BLaER1 treated with 17β-estradiol and CSF1 and Interleukin-3, amounts not matched to agents 10 nM and 100 nM (cell line): Measurements from ENCODE around the gene KCNJ15.

Source experiments
- H3K27ac ChIP-seq, 11 experiments: shearing (Covaris generic); formaldehyde crosslinking; 2 replicates each; pipeline ENCODE4 v1.8.1; 2022
- H3K27me3 ChIP-seq, 11 experiments: shearing (Covaris generic); formaldehyde crosslinking; 2 replicates each; pipeline ENCODE4 v1.8.1; 2022
- H3K36me3 ChIP-seq, 11 experiments: shearing (Covaris generic); formaldehyde crosslinking; 2 replicates each; pipeline ENCODE4 v1.8.1; 2022
- H3K4me1 ChIP-seq, 10 experiments: shearing (Covaris generic); formaldehyde crosslinking; 2 replicates each; pipeline ENCODE4 v1.8.1; 2022
- H3K4me2 ChIP-seq, 11 experiments: shearing (Covaris generic); formaldehyde crosslinking; 2 replicates each; pipeline ENCODE4 v1.8.1; 2022
- H3K4me3 ChIP-seq, 10 experiments: shearing (Covaris generic); formaldehyde crosslinking; 2 replicates each; pipeline ENCODE4 v1.8.1; 2022
- H3K9ac ChIP-seq, 11 experiments: shearing (Covaris generic); formaldehyde crosslinking; 2 replicates each; pipeline ENCODE4 v1.8.1; 2022
- H3K9me3 ChIP-seq, 11 experiments: shearing (Covaris generic); formaldehyde crosslinking; replicated peaks in 1 of 11; 2 replicates each; pipeline ENCODE4 v1.8.1; 2022
- H4K20me1 ChIP-seq, 11 experiments: shearing (Covaris generic); formaldehyde crosslinking; 2 replicates each; pipeline ENCODE4 v1.8.1; 2022
- Cebpa-rat ChIP-seq, 11 experiments: shearing (Covaris generic); IDR thresholded peaks; 2 replicates each; pipeline ENCODE4 v1.8.1; 2022

Gene KCNJ15

DNA sequence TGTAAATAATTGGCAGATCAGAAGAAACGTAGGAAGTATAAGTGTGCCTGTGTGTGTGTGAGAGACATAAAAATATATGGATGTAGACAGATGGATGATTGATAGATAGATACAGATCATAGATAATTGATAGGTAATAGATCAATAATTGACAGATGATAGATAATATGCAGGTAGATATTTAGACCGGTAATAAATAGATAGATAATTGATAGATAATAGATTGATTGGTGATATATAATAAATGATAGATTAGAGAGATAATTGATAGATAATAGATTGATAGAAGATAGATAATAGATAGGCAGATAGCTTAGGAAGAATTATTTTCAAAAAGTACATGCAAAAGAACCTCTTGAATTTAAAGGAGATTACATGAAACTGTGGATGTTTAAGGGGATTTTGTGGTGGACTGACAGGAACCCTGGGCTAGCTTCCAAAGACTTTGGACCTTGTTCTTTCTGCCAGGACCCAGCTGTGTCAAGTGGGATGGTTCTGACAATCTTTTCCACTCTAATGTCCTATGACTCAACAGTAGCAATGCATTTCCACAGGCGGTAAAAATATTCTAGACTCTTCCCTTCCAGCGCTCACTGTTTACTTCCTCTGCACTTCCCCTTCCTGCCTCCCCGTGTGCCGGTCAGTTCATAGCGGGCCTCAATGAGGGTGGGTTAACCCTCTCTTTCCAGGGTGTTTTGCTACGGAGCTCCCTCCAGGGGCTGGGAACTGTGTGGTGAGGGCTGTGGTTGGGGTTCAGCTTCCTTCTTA is 39.4 kb downstream of the KCNJ15 start:
- Histone ChIP-seq H3K4me3 (0 out of 20 replicates have a peak overlapping the region, but pooled peaks of 2 of the 10 experiments have one; percentile 0 to 16), H3K4me2 (peak overlapping the region; percentile 52 to 83 (median 70)), H3K27me3 (peaks cover 0 to 65% (median 0%) of the 10 kb centered on the region in 11 experiments; a peak in 8 of 22 replicates), H3K9ac (peak overlapping the region in 2 of 11 experiments; percentile 12 to 33; a peak in 3 of 22 replicates), H3K36me3 (no peaks in the 10 kb centered on the region), H3K27ac (peak overlapping the region in 5 of 11 experiments; percentile 14 to 65 (median 61); a peak in 10 of 22 replicates), H4K20me1 (no peaks in the 10 kb centered on the region; a peak in 1 of 22 replicates), H3K9me3 (peaks cover 0 to 6% (median 0%) of the 10 kb centered on the region in 11 experiments; a peak in 1 of 22 replicates), H3K4me1 (peaks cover 45 to 74% (median 70%) of the 10 kb centered on the region in 10 experiments)
- no peak for TF ChIP-seq Cebpa-rat (IDR thresholded peaks at IDR 0.05)

DNA sequence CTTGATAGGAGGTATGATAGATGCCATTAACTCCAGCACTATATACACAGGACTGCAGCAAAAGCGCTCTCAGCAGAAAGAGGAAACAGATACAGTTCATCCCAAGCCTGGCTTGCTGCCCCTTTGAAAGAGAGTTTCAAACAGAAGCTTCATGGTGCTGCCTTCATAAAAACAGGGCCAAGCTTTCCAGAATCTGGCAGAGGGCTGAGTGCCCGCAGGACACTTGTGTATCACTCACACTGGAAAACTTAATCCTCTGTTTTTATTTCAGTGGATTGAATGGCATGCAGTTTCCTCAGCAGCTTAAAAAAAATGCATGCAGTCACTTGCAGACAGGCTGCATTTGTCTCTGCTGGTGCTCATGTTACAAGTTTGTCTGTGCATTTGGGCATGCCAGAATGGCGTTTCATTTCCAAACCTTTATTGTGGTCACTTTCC is 40.4 kb downstream of the KCNJ15 start:
- Histone ChIP-seq H3K9ac (peak overlapping the region in 1 of 11 experiments; percentile 12; a peak in 2 of 22 replicates), H3K4me1 (peaks cover 47 to 83% (median 71%) of the 10 kb centered on the region in 10 experiments), H3K27ac (peak overlapping the region in 4 of 11 experiments; percentile 51 to 65 (median 62); a peak in 6 of 22 replicates), H3K9me3 (peaks cover 0 to 6% (median 0%) of the 10 kb centered on the region in 11 experiments; a peak in 1 of 22 replicates), H3K36me3 (no peaks in the 10 kb centered on the region), H3K4me2 (peak overlapping the region; percentile 52 to 83 (median 70)), H3K4me3 (no peak overlapping the region), H4K20me1 (no peaks in the 10 kb centered on the region; a peak in 1 of 22 replicates), H3K27me3 (peaks cover 0 to 61% (median 0%) of the 10 kb centered on the region in 11 experiments; a peak in 6 of 22 replicates)
- TF ChIP-seq Cebpa-rat (IDR thresholded peaks at IDR 0.05): no peak

DNA sequence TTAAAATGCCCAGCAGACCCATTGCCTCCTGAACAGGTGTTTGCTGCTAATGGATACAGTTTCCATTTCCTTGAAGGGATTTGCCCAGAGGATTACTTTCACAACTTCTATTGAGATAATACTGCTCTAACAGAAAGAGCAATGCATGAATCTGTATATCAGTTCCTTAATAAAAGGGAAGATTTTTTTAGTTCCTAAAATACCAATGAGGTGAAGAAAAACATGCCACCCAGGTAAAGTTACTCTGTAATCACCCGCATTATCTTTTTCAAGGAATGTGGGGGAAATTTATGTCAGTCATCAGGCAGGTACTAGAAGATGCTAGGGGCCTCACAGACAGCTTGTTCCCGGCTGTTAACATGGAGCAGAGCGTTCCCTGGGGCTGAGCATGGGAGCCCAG is 41.1 kb downstream of the KCNJ15 start:
- Histone ChIP-seq H3K9ac (no peak overlapping the region), H3K27ac (no peak overlapping the region), H3K36me3 (no peaks in the 10 kb centered on the region), H3K4me3 (no peak overlapping the region), H3K27me3 (peaks cover 0 to 55% (median 0%) of the 10 kb centered on the region in 11 experiments; a peak in 6 of 22 replicates), H4K20me1 (no peaks in the 10 kb centered on the region; a peak in 1 of 22 replicates), H3K9me3 (peaks cover 0 to 6% (median 0%) of the 10 kb centered on the region in 11 experiments; a peak in 1 of 22 replicates), H3K4me1 (peaks cover 45 to 83% (median 69%) of the 10 kb centered on the region in 10 experiments), H3K4me2 (peak overlapping the region in 6 of 11 experiments; percentile 67 to 83 (median 73); a peak in 10 of 22 replicates)
- TF ChIP-seq Cebpa-rat (IDR thresholded peaks at IDR 0.05): no peak

DNA sequence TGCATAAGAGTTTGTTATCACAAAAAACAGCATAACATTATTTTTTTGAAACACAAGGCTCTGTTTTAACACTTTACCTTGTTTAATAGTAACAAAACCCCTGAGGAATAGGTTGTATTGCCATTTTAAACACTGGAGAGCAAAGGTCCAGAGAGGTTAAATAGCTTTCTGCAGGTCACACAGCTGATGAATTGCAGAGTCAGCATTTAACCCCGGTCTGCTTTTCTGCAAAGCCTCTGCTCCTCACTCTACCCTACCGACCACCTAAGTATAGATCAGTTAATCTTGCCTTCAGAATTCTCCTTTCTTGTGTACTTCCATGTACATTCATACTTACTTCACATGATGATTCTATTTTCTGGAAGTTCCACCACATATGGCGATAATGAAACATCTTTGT is 42.0 kb downstream of the KCNJ15 start:
- Histone ChIP-seq H3K4me1 (peaks cover 37 to 74% (median 61%) of the 10 kb centered on the region in 10 experiments), H3K9ac (no peak overlapping the region), H3K27me3 (peaks cover 0 to 46% (median 0%) of the 10 kb centered on the region in 11 experiments; a peak in 6 of 22 replicates), H3K27ac (no peak overlapping the region), H3K9me3 (no peaks in the 10 kb centered on the region), H4K20me1 (no peaks in the 10 kb centered on the region; a peak in 1 of 22 replicates), H3K4me2 (peak overlapping the region in 1 of 11 experiments; percentile 61; a peak in 1 of 22 replicates), H3K4me3 (no peak overlapping the region), H3K36me3 (no peaks in the 10 kb centered on the region)
- no peak for TF ChIP-seq Cebpa-rat (IDR thresholded peaks at IDR 0.05)

DNA sequence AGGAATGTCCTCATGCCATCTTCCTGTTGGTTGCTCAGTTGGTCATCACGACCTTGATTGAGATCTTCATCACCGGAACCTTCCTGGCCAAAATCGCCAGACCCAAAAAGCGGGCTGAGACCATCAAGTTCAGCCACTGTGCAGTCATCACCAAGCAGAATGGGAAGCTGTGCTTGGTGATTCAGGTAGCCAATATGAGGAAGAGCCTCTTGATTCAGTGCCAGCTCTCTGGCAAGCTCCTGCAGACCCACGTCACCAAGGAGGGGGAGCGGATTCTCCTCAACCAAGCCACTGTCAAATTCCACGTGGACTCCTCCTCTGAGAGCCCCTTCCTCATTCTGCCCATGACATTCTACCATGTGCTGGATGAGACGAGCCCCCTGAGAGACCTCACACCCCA is 42.9 kb downstream of the KCNJ15 start:
- H3K9ac ChIP-seq: peak overlapping the region in 3 of 11 experiments; percentile 12 to 34 (median 30); a peak in 2 of 22 replicates
- H3K36me3 ChIP-seq: no peaks in the 10 kb centered on the region
- peaks cover 0 to 37% (median 0%) of the 10 kb centered on the region in 11 experiments; a peak in 6 of 22 replicates for H3K27me3 ChIP-seq
- H3K4me2 ChIP-seq: peak overlapping the region; percentile 34 to 80 (median 61)
- H3K4me1 ChIP-seq: peaks cover 30 to 65% (median 52%) of the 10 kb centered on the region in 10 experiments
- no peak for TF ChIP-seq Cebpa-rat (IDR thresholded peaks at IDR 0.05)
- no peak overlapping the region for H3K4me3 ChIP-seq
- H3K27ac ChIP-seq: peak overlapping the region in 3 of 11 experiments; percentile 19 to 60 (median 31); a peak in 3 of 22 replicates
- no peaks in the 10 kb centered on the region; a peak in 1 of 22 replicates for H3K9me3 ChIP-seq
- no peaks in the 10 kb centered on the region; a peak in 1 of 22 replicates for H4K20me1 ChIP-seq

DNA sequence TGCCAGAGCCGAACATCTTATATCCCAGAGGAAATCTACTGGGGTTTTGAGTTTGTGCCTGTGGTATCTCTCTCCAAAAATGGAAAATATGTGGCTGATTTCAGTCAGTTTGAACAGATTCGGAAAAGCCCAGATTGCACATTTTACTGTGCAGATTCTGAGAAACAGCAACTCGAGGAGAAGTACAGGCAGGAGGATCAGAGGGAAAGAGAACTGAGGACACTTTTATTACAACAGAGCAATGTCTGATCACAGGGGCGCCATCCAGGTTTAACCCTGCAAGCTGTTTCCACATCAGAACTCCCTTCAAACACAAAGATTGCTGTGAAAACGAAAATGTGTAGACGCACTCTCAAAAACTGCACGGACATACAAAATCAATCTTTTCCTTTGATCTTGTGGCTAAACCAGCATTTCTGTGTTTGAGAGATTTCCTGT is 43.4 kb downstream of the KCNJ15 start:
- peak in 1 of 11 experiments; percentile 55; a peak in 1 of 22 replicates for TF ChIP-seq Cebpa-rat (IDR thresholded peaks at IDR 0.05)
- Histone ChIP-seq H3K4me1 (peaks cover 30 to 60% (median 50%) of the 10 kb centered on the region in 10 experiments), H4K20me1 (no peaks in the 10 kb centered on the region; a peak in 1 of 22 replicates), H3K9me3 (no peaks in the 10 kb centered on the region; a peak in 1 of 22 replicates), H3K36me3 (no peaks in the 10 kb centered on the region), H3K4me3 (no peak overlapping the region), H3K4me2 (peak overlapping the region; percentile 34 to 80 (median 61)), H3K27me3 (peaks cover 0 to 34% (median 0%) of the 10 kb centered on the region in 11 experiments; a peak in 6 of 22 replicates), H3K27ac (peak overlapping the region in 3 of 11 experiments; percentile 19 to 60 (median 31); a peak in 4 of 22 replicates), H3K9ac (peak overlapping the region in 3 of 11 experiments; percentile 12 to 34 (median 30); a peak in 3 of 22 replicates)

DNA sequence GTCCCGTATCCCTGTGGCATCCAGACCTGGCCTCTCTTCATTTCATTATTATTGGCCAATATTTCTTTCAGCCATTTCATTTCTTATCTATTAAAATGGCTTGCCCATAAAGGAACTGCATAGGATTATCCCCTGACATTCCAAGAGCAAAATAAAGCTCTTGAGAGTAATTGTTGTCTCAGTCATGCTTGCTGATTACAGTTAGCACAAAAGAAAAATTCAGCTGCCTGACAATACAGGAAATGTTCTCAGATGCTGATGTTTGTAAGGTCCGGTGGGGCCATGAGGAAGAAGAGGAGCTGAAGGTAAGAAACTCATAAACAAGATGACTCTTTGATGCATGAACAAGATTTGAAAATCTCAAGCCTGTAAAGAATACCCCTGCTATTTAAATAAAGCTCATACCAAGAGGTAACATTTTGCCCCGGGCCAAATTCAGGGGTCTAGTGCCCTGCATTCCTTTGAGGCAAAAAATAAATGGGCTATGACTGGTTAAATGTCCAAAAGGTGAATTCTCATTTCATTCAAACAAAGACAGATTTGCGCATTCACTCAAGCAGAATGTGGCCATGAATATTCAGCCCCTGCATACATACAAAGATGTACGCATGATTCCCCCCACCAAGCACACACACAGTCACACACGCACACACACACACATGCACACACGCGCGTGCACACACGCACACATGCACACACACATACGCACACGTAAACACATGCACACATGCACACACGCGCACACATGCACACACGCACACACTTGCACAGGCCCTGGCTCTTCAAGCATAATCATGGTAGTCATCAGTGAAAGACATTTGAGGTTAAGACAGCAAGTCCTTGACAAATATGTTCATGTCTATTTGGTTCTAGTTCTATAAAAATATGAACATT is 44.8 kb downstream of the KCNJ15 start:
- no peak overlapping the region for H3K4me3 ChIP-seq
- TF ChIP-seq Cebpa-rat (IDR thresholded peaks at IDR 0.05): no peak

DNA sequence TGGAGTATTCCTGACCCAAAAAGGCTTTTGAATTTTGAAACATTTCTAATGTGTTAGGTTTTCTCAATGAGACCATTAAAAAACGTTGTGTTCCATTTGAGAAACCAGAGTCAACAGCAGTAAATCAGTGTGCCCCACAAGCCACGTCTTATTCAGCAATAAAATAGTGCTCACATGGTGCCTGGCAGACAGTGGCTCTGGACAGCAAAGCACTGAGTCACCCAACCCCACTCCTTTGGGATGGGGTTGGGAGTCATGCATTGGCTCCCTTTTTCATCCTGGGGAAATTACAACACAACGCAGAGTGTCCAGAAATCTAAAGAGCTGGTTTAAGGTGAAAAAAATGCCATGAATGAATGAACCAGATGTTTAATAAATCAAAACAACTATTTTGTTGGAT is 46.5 kb downstream of the KCNJ15 start:
- no peak overlapping the region for H3K27ac ChIP-seq

More for the DNA sequence above, 44.8 kb downstream of the KCNJ15 start:
- peaks cover 0 to 30% (median 0%) of the 10 kb centered on the region in 11 experiments; a peak in 6 of 22 replicates for H3K27me3 ChIP-seq
- H3K36me3 ChIP-seq: no peaks in the 10 kb centered on the region
- H3K4me2 ChIP-seq: peak overlapping the region in 8 of 11 experiments; percentile 21 to 80 (median 64); a peak in 16 of 22 replicates
- H3K4me1 ChIP-seq: peaks cover 22 to 56% (median 48%) of the 10 kb centered on the region in 10 experiments
- peak overlapping the region in 2 of 11 experiments; percentile 7 to 25; a peak in 2 of 22 replicates for H3K27ac ChIP-seq
- H3K9ac ChIP-seq: no peak overlapping the region
- H4K20me1 ChIP-seq: no peaks in the 10 kb centered on the region; a peak in 1 of 22 replicates
- no peaks in the 10 kb centered on the region; a peak in 1 of 22 replicates for H3K9me3 ChIP-seq

More for the DNA sequence above, 46.5 kb downstream of the KCNJ15 start:
- no peak overlapping the region for H3K9ac ChIP-seq
- no peak overlapping the region for H3K4me2 ChIP-seq
- H3K9me3 ChIP-seq: peaks cover 0 to 12% (median 9%) of the 10 kb centered on the region in 11 experiments; a peak in 11 of 22 replicates
- no peaks in the 10 kb centered on the region for H3K36me3 ChIP-seq
- no peak for TF ChIP-seq Cebpa-rat (IDR thresholded peaks at IDR 0.05)
- H3K4me3 ChIP-seq: no peak overlapping the region
- peaks cover 0 to 32% (median 0%) of the 10 kb centered on the region in 11 experiments; a peak in 6 of 22 replicates for H3K27me3 ChIP-seq
- peaks cover 18 to 54% (median 47%) of the 10 kb centered on the region in 10 experiments for H3K4me1 ChIP-seq
- no peaks in the 10 kb centered on the region for H4K20me1 ChIP-seq
